Gastrocnemius medialis (tissue), 4 donors: Measurements from ENCODE around the gene LIAS. TPM values are rescaled to one million over a fixed set of nuclear protein-coding genes. Genes with fewer than 3 reads are reported as not detected.

ENCODE experiments used
- ATAC-seq, 2 donors: fragments of 150-250 bp; one replicate each; pipeline ENCODE4 v1.9.1; 2016
- DNase-seq, 2 donors: peaks; one replicate each; pipeline ENCODE4 v3.0.0-alpha.2; 2019
- H3K27ac ChIP-seq, 4 donors: fragments of 200-600 bp; sonication (generic); 1 replicate in 1 of 4; 2 replicates in 3 of 4; pipeline ENCODE4 v1.5.1; 2016 to 2018; ENCODE audit warnings: mild to moderate bottlenecking in 2 of 4, moderate library complexity in 1 of 4
- H3K27me3 ChIP-seq, 3 donors: fragments of 200-600 bp; sonication (generic) in 2 of 3; 1 replicate in 1 of 3; 2 replicates in 2 of 3; pipeline versions ENCODE4 v1.5.1 to v1.6.0; 2016 to 2019; ENCODE audit warnings: mild to moderate bottlenecking in 1 of 3, moderate library complexity in 1 of 3
- H3K36me3 ChIP-seq, 2 donors: fragments of 200-600 bp; sonication (generic) in 1 of 2; one replicate each; pipeline ENCODE4 v1.5.1; 2017 to 2018
- H3K4me1 ChIP-seq, 2 donors: fragments of 200-600 bp; sonication (generic) in 1 of 2; one replicate each; pipeline ENCODE4 v1.5.1; 2016 to 2017; ENCODE audit warnings: mild to moderate bottlenecking in 2 of 2
- H3K4me3 ChIP-seq, 4 donors: fragments of 200-600 bp; sonication (generic) in 3 of 4; 1 replicate in 1 of 4; 2 replicates in 3 of 4; pipeline ENCODE4 v1.5.1; 2016 to 2019; ENCODE audit warnings: mild to moderate bottlenecking in 2 of 4
- H3K9me3 ChIP-seq, 3 donors: fragments of 200-600 bp; sonication (generic) in 2 of 3; 1 replicate in 1 of 3; 2 replicates in 2 of 3; pipeline ENCODE4 v1.5.1; 2016 to 2019
- CTCF ChIP-seq, 5 experiments: fragments of 450-650 bp in 3 of 5; fragments of 200-600 bp in 2 of 5; sonication (generic) in 2 of 5; IDR thresholded peaks in 4 of 5; conservative IDR thresholded peaks in 1 of 5; 1 replicate in 4 of 5; 2 replicates in 1 of 5; pipeline ENCODE4 v1.5.1; 2016 to 2019; ENCODE audit warnings: antibody characterized with exemption in 5 of 5, mild to moderate bottlenecking in 3 of 5, moderate library complexity in 3 of 5
- POLR2A ChIP-seq, 2 donors: fragments of 450-650 bp; IDR thresholded peaks; one replicate each; pipeline ENCODE4 v1.6.1; 2017; ENCODE audit warnings: antibody characterized with exemption in 2 of 2, mild to moderate bottlenecking in 2 of 2, moderate library complexity in 2 of 2
- in situ Hi-C, 4 donors: fragments of 200-750 bp; cut with MboI; loops; one replicate each; pipeline versions ENCODE4 v1.15.0 to v1.8.0; 2017; ENCODE audit warnings: low sequenced_read_pairs in 4 of 4
- intact Hi-C: fragments of 100-400 bp; cut with DNase I; formaldehyde crosslinking; loops from one replicate; pipeline ENCODE4 v1.15.1; 2023; ENCODE audit warnings: low total_unique reads
- total RNA-seq, 4 donors: library from RNA; depleted of rRNA; stranded (reverse); fragments of >200 nt; gene quantifications; one replicate each; pipeline versions ENCODE4 v1.1.0 to v1.2.3, GENCODE V29; 2016

The LIAS gene
- total RNA-seq, 4 donors from 2014 or later = 10.3 to 20.2 (median 12.1) TPM

DNA sequence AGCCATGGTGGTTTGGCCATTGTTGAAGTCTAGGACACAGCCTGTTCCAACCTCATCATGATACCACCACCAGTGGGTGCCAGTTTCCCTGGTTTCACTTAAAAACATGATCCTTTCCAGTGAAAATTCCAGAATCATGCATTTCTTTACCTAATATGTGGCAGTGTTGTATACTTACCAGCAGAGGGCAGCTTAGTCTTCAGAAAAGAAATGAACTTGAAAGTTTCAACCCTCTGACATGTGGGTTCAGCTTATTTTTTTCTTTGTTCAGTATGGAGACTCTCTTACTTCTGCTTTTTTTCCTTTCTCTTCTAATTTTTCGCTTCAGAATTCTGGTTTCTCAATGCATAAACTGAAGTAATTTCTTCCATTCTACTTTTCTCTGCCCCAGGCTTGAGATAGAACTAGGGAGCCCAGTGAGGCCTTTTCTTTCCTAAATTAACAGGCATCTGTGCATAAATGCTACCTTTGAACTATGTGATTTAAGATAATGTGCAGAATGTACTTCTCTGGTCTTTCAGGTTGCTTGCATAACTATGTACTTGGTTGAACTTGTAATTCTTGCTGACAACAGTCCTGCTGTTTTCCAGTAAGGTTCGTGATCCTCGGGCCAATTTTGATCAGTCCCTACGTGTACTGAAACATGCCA is 10.7 kb downstream of the LIAS start:
- H3K36me3 ChIP-seq = peaks cover 0 to 32% of the 10 kb centered on the region in 2 donors
- TF ChIP-seq POLR2A (IDR thresholded peaks at IDR 0.05) (no peak), CTCF (IDR thresholded peaks at IDR 0.05 in 4 of 5, conservative IDR thresholded peaks at IDR 0.05 in 1 of 5) (peak; percentile 61 to 76 (median 68))
- no peaks in the 10 kb centered on the region for H3K27me3 ChIP-seq
- intact Hi-C loops (loop anchor here (1.0 kb wide), 1 partner anchor 508 kb away; the partner anchor contains the start of gene PDS5A), in situ Hi-C loops (loop anchor here (5.0 to 25.0 kb wide), 5 partner anchors 165 to 843 kb away; partner anchors contain the start of genes PDS5A (in 4 of the 4) and SMIM14 (in 3 of the 4))
- peak overlapping the region in 3 of 4 donors; percentile 32 to 45 (median 35) for H3K27ac ChIP-seq
- H3K4me3 ChIP-seq = no peak overlapping the region
- DNase-seq = no peak
- H3K4me1 ChIP-seq = no peaks in the 10 kb centered on the region
- H3K9me3 ChIP-seq = no peaks in the 10 kb centered on the region
- ATAC-seq = peak; percentile 85

GRCh38 chr4:39470402-39470801 is 11.5 kb downstream of the LIAS start:
- no peak overlapping the region for H3K27ac ChIP-seq
- no peaks in the 10 kb centered on the region for H3K9me3 ChIP-seq
- TF ChIP-seq POLR2A (IDR thresholded peaks at IDR 0.05) (no peak), CTCF (IDR thresholded peaks at IDR 0.05 in 4 of 5, conservative IDR thresholded peaks at IDR 0.05 in 1 of 5) (no peak)
- no peaks in the 10 kb centered on the region for H3K27me3 ChIP-seq
- no peak for DNase-seq
- in situ Hi-C loops (loop anchor here in 3 of 4 donors (10.0 to 25.0 kb wide), 3 partner anchors 167 to 842 kb away; partner anchors contain the start of genes PDS5A (in 2 of the 3) and SMIM14 (in 2 of the 3)), intact Hi-C loops (no loop called here)
- ATAC-seq = no peak
- no peak overlapping the region for H3K4me3 ChIP-seq
- H3K36me3 ChIP-seq = peaks cover 0 to 24% of the 10 kb centered on the region in 2 donors
- no peaks in the 10 kb centered on the region for H3K4me1 ChIP-seq

- ATAC-seq (no peak), DNase-seq (no peak)
- no peak for TF ChIP-seq CTCF (IDR thresholded peaks at IDR 0.05 in 4 of 5, conservative IDR thresholded peaks at IDR 0.05 in 1 of 5)
- no peak for TF ChIP-seq POLR2A (IDR thresholded peaks at IDR 0.05)
- H3K27me3 ChIP-seq = no peaks in the 10 kb centered on the region
- no peaks in the 10 kb centered on the region for H3K9me3 ChIP-seq
- H3K27ac ChIP-seq = no peak overlapping the region
- H3K36me3 ChIP-seq = peaks cover 0 to 23% of the 10 kb centered on the region in 2 donors
- no peaks in the 10 kb centered on the region for H3K4me1 ChIP-seq
- intact Hi-C loops (no loop called here), in situ Hi-C loops (loop anchor here in 3 of 4 donors (10.0 to 25.0 kb wide), 3 partner anchors 165 to 840 kb away; partner anchors contain the start of genes PDS5A (in 2 of the 3) and SMIM14 (in 2 of the 3))
- no peak overlapping the region for H3K4me3 ChIP-seq
These were observed 13.5 kb downstream of the LIAS start for GRCh38 chr4:39472396-39472795.

- Histone ChIP-seq H3K27ac (no peak overlapping the region), H3K4me3 (no peak overlapping the region), H3K27me3 (no peaks in the 10 kb centered on the region), H3K36me3 (peaks cover 0 to 23% of the 10 kb centered on the region in 2 donors), H3K9me3 (no peaks in the 10 kb centered on the region), H3K4me1 (no peaks in the 10 kb centered on the region)
- DNase-seq (no peak), ATAC-seq (no peak)
- TF ChIP-seq POLR2A (IDR thresholded peaks at IDR 0.05) (no peak), CTCF (IDR thresholded peaks at IDR 0.05 in 4 of 5, conservative IDR thresholded peaks at IDR 0.05 in 1 of 5) (no peak)
- in situ Hi-C loops (loop anchor here in 2 of 4 donors (10.0 kb wide), 1 partner anchor 498 kb away; the partner anchor contains the start of gene PDS5A (in 2 of the 2)), intact Hi-C loops (no loop called here)
These were observed 17.5 kb downstream of the LIAS start for GRCh38 chr4:39476187-39476895.
